Heart left ventricle (tissue), 16 donors: ENCODE measurements around the gene SLC4A3. TPM values are rescaled to one million over a fixed set of nuclear protein-coding genes. Genes with fewer than 3 reads are reported as not detected.

ENCODE experiments used
- ATAC-seq, 4 donors: fragments of 200-7000 bp; cut with Tn5 transposase; one replicate each; pipeline ENCODE4 v1.9.1; 2020 to 2022; ENCODE audit warnings: moderate library complexity in 4 of 4, mild to moderate bottlenecking in 3 of 4, moderate number of reproducible peaks in 1 of 4
- DNase-seq, 5 donors: peaks; one replicate each; pipeline ENCODE4 v3.0.0-alpha.2; 2020
- H3K27ac ChIP-seq, 12 donors: fragments of 200-600 bp; sonication (generic) in 4 of 12; one replicate each; pipeline versions ENCODE4 v1.5.0 to v1.8.0; 2016 to 2022; ENCODE audit warnings: mild to moderate bottlenecking in 2 of 12
- H3K27me3 ChIP-seq, 9 donors: fragments of 200-600 bp; sonication (generic) in 2 of 9; one replicate each; pipeline versions ENCODE4 v1.5.1 to v1.8.0; 2016 to 2022; ENCODE audit warnings: mild to moderate bottlenecking in 3 of 9
- H3K36me3 ChIP-seq, 9 donors: fragments of 200-600 bp; sonication (generic) in 2 of 9; one replicate each; pipeline versions ENCODE4 v1.5.0 to v1.8.0; 2018 to 2022; ENCODE audit warnings: mild to moderate bottlenecking in 2 of 9
- H3K4me1 ChIP-seq, 12 donors: fragments of 200-600 bp; sonication (generic) in 4 of 12; one replicate each; pipeline versions ENCODE4 v1.5.0 to v1.8.0; 2016 to 2022; ENCODE audit warnings: mild to moderate bottlenecking in 3 of 12
- H3K4me3 ChIP-seq, 12 donors: fragments of 200-600 bp; sonication (generic) in 4 of 12; one replicate each; pipeline versions ENCODE4 v1.5.0 to v1.8.0; 2017 to 2022; ENCODE audit warnings: mild to moderate bottlenecking in 9 of 12, moderate library complexity in 4 of 12
- H3K9me3 ChIP-seq, 12 donors: fragments of 200-600 bp; sonication (generic) in 4 of 12; one replicate each; pipeline versions ENCODE4 v1.5.0 to v1.8.0; 2016 to 2022; ENCODE audit warnings: mild to moderate bottlenecking in 1 of 12
- CTCF ChIP-seq, 12 donors: fragments of 200-600 bp; sonication (generic) in 4 of 12; IDR thresholded peaks; one replicate each; pipeline versions ENCODE4 v1.5.0 to v1.8.0; 2018 to 2022; ENCODE audit warnings: antibody characterized with exemption in 12 of 12, mild to moderate bottlenecking in 5 of 12
- POLR2A ChIP-seq, 2 donors: fragments of 450-650 bp; IDR thresholded peaks; one replicate each; pipeline ENCODE4 v1.6.1; 2017; ENCODE audit warnings: antibody characterized with exemption in 2 of 2, mild to moderate bottlenecking in 2 of 2, moderate library complexity in 2 of 2
- WGBS, 4 donors: extraction: QIAGEN DNeasy Blood & Tissue Kit in 2 of 4; methylation state at CpG; one replicate each; pipeline versions ENCODE4 v1.1.5 to v1.1.7; 2013 to 2018; 5-methylcytosine and 5-hydroxymethylcytosine counted together
- intact Hi-C, 10 donors: fragments of 100-400 bp; cut with DNase I; formaldehyde crosslinking; loops; one replicate each; pipeline versions ENCODE4 v1.11.1 to v1.14.2; 2022
- polyA plus RNA-seq, 2 donors: library from polyadenylated mRNA; stranded (reverse); fragments of 200-250 nt; gene quantifications; one replicate each; pipeline ENCODE4 v1.2.3, GENCODE V29; 2013
- total RNA-seq, 9 donors: library from RNA; depleted of rRNA in 2 of 9; stranded (reverse); fragments of >200 nt in 2 of 9; fragmentation: NEBNext Ultra II Directional in 3 of 9; extraction: Animal tissue kit (Norgen Biotek cat#: 25700) in 3 of 9; gene quantifications; one replicate each; pipeline versions ENCODE4 v1.1.0 to v1.2.4, GENCODE V29; 2016 to 2023
- donor health status: ischemic (EF 13 %, LVEDD 7.1; RV severe dilation, severe dysfunction).
- donor health status: healthy with polysubstance abuse.
- donor health status: DM: no; HTN: yes; CAD: no.
- donor health status: DM: no; HTN: no; CAD: no.
- donor health status: ischemic (EF 25% LVEDD 6.9; RV normal size, moderate dysfunction).
- donor health status: ischemic (EF 25% LVEDD 5.7; RV mildly dilated, moderate dysfunction).
- donor health status: healthy.
- donor health status: DM: yes; HTN: yes; CAD: no.
- donor health status: ischemic (EF 35%, LVEDD 5.7; RV mildly dilated, moderate dysfunction).
- donor health status: nonischemic (EF 11% LVEDD 7.7; RV severe dilation, severe dysfunction).
- donor health status: DM: yes; HTN: yes; CAD: no.
- donor health status: PGD.
- donor health status: ischemic (EF 29% LVEDD 5.4; RV normal size, mild dysfunction).
- donor health status: nonischemic (EF 23%, LVEDD 6.1; RV moderate dilation, normal function).

SLC4A3 gene
- total and polyA plus RNA-seq, 11 donors = 236 to 507 (median 421) TPM

DNA sequence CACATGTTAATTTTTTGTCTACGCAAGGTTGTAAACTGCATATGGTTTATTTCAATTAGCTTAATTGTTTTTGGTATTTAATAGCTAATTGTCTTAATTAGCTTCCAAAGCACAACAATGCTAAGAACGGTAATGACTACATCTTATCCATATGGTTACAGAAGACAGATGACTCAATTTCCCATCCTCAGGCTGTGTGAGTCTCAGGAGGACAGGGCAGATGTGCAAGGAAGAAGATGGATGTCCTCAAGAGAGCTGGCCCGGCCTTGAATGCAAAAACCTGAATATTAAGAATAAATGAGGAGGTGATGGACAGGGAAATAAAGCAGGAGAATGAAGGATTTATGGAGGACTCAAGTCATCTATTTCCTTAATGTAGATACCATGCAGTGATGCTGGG, 31.4 kb downstream of the SLC4A3 start:
- Histone ChIP-seq H3K4me3 (no peak overlapping the region), H3K36me3 (no peaks in the 10 kb centered on the region), H3K27me3 (no peaks in the 10 kb centered on the region), H3K4me1 (peaks cover 0 to 3% (median 0%) of the 10 kb centered on the region in 12 donors), H3K27ac (no peak overlapping the region), H3K9me3 (peaks cover 0 to 12% (median 0%) of the 10 kb centered on the region in 12 donors)
- intact Hi-C loops = no loop called here
- DNase-seq (no peak), ATAC-seq (no peak)
- TF ChIP-seq POLR2A (IDR thresholded peaks at IDR 0.05) (no peak), CTCF (IDR thresholded peaks at IDR 0.05) (no peak)
- WGBS, 4 donors = 76 to 82% (median 79%) methylated on average over 3 of the region's 3 CpGs

- Histone ChIP-seq H3K4me3 (no peak overlapping the region), H3K27me3 (no peaks in the 10 kb centered on the region), H3K27ac (no peak overlapping the region), H3K4me1 (peaks cover 0 to 17% (median 5%) of the 10 kb centered on the region in 12 donors), H3K36me3 (no peaks in the 10 kb centered on the region), H3K9me3 (peaks cover 0 to 12% (median 0%) of the 10 kb centered on the region in 12 donors)
- DNase-seq (no peak), ATAC-seq (no peak)
- intact Hi-C loops = no loop called here
- TF ChIP-seq CTCF (IDR thresholded peaks at IDR 0.05) = no peak
- no peak for TF ChIP-seq POLR2A (IDR thresholded peaks at IDR 0.05)
- WGBS, 4 donors = 47 to 56% (median 51%) methylated on average over 7 of the region's 7 CpGs
Measured at GRCh38 chr2:219661197-219661954, 33.9 kb downstream of the SLC4A3 start.

GRCh38 chr2:219661955-219662395, 34.5 kb downstream of the SLC4A3 start:
- H3K4me3 ChIP-seq = no peak overlapping the region
- TF ChIP-seq POLR2A (IDR thresholded peaks at IDR 0.05) (no peak), CTCF (IDR thresholded peaks at IDR 0.05) (no peak)
- 66 to 93% (median 83%) methylated on average over 1 of the region's 1 CpG for WGBS, 4 donors
- ATAC-seq (no peak), DNase-seq (no peak)
- H3K4me1 ChIP-seq = peaks cover 0 to 17% (median 5%) of the 10 kb centered on the region in 12 donors
- intact Hi-C loops = no loop called here
- no peak overlapping the region for H3K27ac ChIP-seq
- H3K36me3 ChIP-seq = no peaks in the 10 kb centered on the region
- peaks cover 0 to 12% (median 0%) of the 10 kb centered on the region in 12 donors for H3K9me3 ChIP-seq
- no peaks in the 10 kb centered on the region for H3K27me3 ChIP-seq

- ATAC-seq (no peak), DNase-seq (no peak)
- Histone ChIP-seq H3K27ac (no peak overlapping the region), H3K36me3 (no peaks in the 10 kb centered on the region), H3K27me3 (no peaks in the 10 kb centered on the region), H3K4me1 (peaks cover 0 to 17% (median 5%) of the 10 kb centered on the region in 12 donors), H3K4me3 (no peak overlapping the region), H3K9me3 (peaks cover 0 to 12% (median 0%) of the 10 kb centered on the region in 12 donors)
- intact Hi-C loops = no loop called here
- TF ChIP-seq CTCF (IDR thresholded peaks at IDR 0.05) (no peak), POLR2A (IDR thresholded peaks at IDR 0.05) (no peak)
Measured at GRCh38 chr2:219662566-219662965, 35.1 kb downstream of the SLC4A3 start.
